ENCODE measurements around the gene SRR.

The SRR gene

GRCh38 chr17:2283302-2283701, 20.4 kb upstream of the SRR start:
- TF ChIP-seq FOXM1 (IDR thresholded peaks at IDR 0.05; ENCODE audit: borderline replicate concordance) (no peak), NFRKB (IDR thresholded peaks at IDR 0.05) (no peak), TARDBP (IDR thresholded peaks at IDR 0.05) (no peak), FOXA1 (IDR thresholded peaks at IDR 0.05) (no peak), ELF4 (IDR thresholded peaks at IDR 0.05) (no peak), SP1 (IDR thresholded peaks at IDR 0.05) (no peak), CTBP1 (IDR thresholded peaks at IDR 0.05; ENCODE audit: borderline replicate concordance) (no peak), HDGF (IDR thresholded peaks at IDR 0.05; ENCODE audit: borderline replicate concordance) (no peak), SUZ12 (IDR thresholded peaks at IDR 0.05) (no peak), FOXK2 (IDR thresholded peaks at IDR 0.05) (no peak)
- TF ChIP-seq, protein P1, sequence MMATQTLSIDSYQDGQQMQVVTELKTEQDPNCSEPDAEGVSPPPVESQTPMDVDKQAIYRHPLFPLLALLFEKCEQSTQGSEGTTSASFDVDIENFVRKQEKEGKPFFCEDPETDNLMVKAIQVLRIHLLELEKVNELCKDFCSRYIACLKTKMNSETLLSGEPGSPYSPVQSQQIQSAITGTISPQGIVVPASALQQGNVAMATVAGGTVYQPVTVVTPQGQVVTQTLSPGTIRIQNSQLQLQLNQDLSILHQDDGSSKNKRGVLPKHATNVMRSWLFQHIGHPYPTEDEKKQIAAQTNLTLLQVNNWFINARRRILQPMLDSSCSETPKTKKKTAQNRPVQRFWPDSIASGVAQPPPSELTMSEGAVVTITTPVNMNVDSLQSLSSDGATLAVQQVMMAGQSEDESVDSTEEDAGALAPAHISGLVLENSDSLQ (IDR thresholded peaks at IDR 0.05), result no peak
- no peak for DNase-seq (ENCODE audit: extremely low spot score)
- CTCF ChIA-PET, result no interaction called here
- POLR2A ChIA-PET, result interaction anchor here (1.7 kb wide), 1 partner anchor 20 kb away, joined by 8 read pairs; the partner anchor contains the start of genes SMG6 and SRR

GRCh38 chr17:2289878-2290478, 13.8 kb upstream of the SRR start:
- ChIA-PET POLR2A (no interaction called here), CTCF (no interaction called here)
- DNase-seq (ENCODE audit: extremely low spot score), result no peak
- TF ChIP-seq SP1 (IDR thresholded peaks at IDR 0.05) (no peak), ELF4 (IDR thresholded peaks at IDR 0.05) (no peak), FOXK2 (IDR thresholded peaks at IDR 0.05) (no peak), L3MBTL2 (conservative IDR thresholded peaks at IDR 0.05) (no peak), ARNT (IDR thresholded peaks at IDR 0.05) (no peak), CTBP1 (IDR thresholded peaks at IDR 0.05; ENCODE audit: borderline replicate concordance) (no peak), ZNF384 (IDR thresholded peaks at IDR 0.05) (no peak), SUZ12 (IDR thresholded peaks at IDR 0.05) (no peak), HDGF (IDR thresholded peaks at IDR 0.05; ENCODE audit: borderline replicate concordance) (no peak), FOXA1 (IDR thresholded peaks at IDR 0.05) (no peak), FOXM1 (IDR thresholded peaks at IDR 0.05; ENCODE audit: borderline replicate concordance) (no peak), BHLHE40 (IDR thresholded peaks at IDR 0.05; ENCODE audit: borderline replicate concordance) (no peak)

DNA sequence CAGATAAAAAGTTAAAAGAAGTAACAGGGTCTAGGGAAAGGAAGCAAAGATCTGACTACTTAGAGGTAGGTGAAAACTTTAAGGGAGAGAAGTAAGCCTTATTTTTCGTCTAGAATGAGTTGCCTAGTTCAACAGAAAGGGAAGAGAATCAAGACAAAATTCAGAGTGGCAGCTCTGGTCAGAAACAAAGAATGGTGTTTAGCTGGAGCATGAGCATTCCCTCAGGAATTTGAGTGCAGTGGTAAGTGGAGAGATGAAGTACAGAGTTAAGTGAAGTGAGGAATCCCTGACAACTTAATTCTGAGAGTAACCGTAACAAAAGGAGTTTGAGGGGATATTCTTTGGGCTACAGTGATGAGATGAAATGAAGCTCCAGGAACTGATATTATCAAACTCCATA, 11.7 kb upstream of the SRR start:
- CTCF ChIA-PET, result interaction anchor here (0.7 kb wide), 1 partner anchor 11 kb away, joined by 6 read pairs; no protein-coding TSS in a partner anchor
- POLR2A ChIA-PET, result interaction anchor here (0.7 to 1.2 kb wide), 3 partner anchors 9 to 11 kb away, joined by 3 to 4 read pairs (median 3); partner anchors contain the start of genes SMG6 and SRR
- no peak for DNase-seq (ENCODE audit: extremely low spot score)
- TF ChIP-seq NFRKB (IDR thresholded peaks at IDR 0.05) (no peak), CTBP1 (IDR thresholded peaks at IDR 0.05; ENCODE audit: borderline replicate concordance) (no peak), FOXA1 (IDR thresholded peaks at IDR 0.05) (no peak), SUZ12 (IDR thresholded peaks at IDR 0.05) (no peak), FOXM1 (IDR thresholded peaks at IDR 0.05; ENCODE audit: borderline replicate concordance) (no peak), LEF1 (IDR thresholded peaks at IDR 0.05; ENCODE audit: borderline replicate concordance) (no peak), L3MBTL2 (conservative IDR thresholded peaks at IDR 0.05) (no peak), HDGF (IDR thresholded peaks at IDR 0.05; ENCODE audit: borderline replicate concordance) (no peak), TARDBP (IDR thresholded peaks at IDR 0.05) (no peak), SP1 (IDR thresholded peaks at IDR 0.05) (no peak), BHLHE40 (IDR thresholded peaks at IDR 0.05; ENCODE audit: borderline replicate concordance) (no peak), FOXK2 (IDR thresholded peaks at IDR 0.05) (no peak), ZNF384 (IDR thresholded peaks at IDR 0.05) (no peak), ARNT (IDR thresholded peaks at IDR 0.05) (no peak), ELF4 (IDR thresholded peaks at IDR 0.05) (no peak)
- TF ChIP-seq, protein P1 (IDR thresholded peaks at IDR 0.05), result no peak

GRCh38 chr17:2295575-2295974, 8.2 kb upstream of the SRR start:
- ChIA-PET CTCF (no interaction called here), POLR2A (no interaction called here)
- no peak for DNase-seq (ENCODE audit: extremely low spot score)
- TF ChIP-seq NFRKB (IDR thresholded peaks at IDR 0.05), result no peak
- no peak for TF ChIP-seq BHLHE40 (IDR thresholded peaks at IDR 0.05; ENCODE audit: borderline replicate concordance)
- TF ChIP-seq CTBP1 (IDR thresholded peaks at IDR 0.05; ENCODE audit: borderline replicate concordance), result no peak
- no peak for TF ChIP-seq ARNT (IDR thresholded peaks at IDR 0.05)
- no peak for TF ChIP-seq ELF4 (IDR thresholded peaks at IDR 0.05)
- TF ChIP-seq, protein P1 (IDR thresholded peaks at IDR 0.05), result no peak
- no peak for TF ChIP-seq ZNF384 (IDR thresholded peaks at IDR 0.05)
- no peak for TF ChIP-seq HDGF (IDR thresholded peaks at IDR 0.05; ENCODE audit: borderline replicate concordance)
- TF ChIP-seq LEF1 (IDR thresholded peaks at IDR 0.05; ENCODE audit: borderline replicate concordance), result no peak
- TF ChIP-seq FOXM1 (IDR thresholded peaks at IDR 0.05; ENCODE audit: borderline replicate concordance), result no peak
- TF ChIP-seq FOXK2 (IDR thresholded peaks at IDR 0.05), result no peak
- TF ChIP-seq L3MBTL2 (conservative IDR thresholded peaks at IDR 0.05), result no peak
- no peak for TF ChIP-seq SUZ12 (IDR thresholded peaks at IDR 0.05)
- TF ChIP-seq TARDBP (IDR thresholded peaks at IDR 0.05), result no peak
- no peak for TF ChIP-seq FOXA1 (IDR thresholded peaks at IDR 0.05)
- no peak for TF ChIP-seq SP1 (IDR thresholded peaks at IDR 0.05)

- no peak for DNase-seq (ENCODE audit: extremely low spot score)
- TF ChIP-seq FOXM1 (IDR thresholded peaks at IDR 0.05; ENCODE audit: borderline replicate concordance) (no peak), ZNF384 (IDR thresholded peaks at IDR 0.05) (no peak), FOXK2 (IDR thresholded peaks at IDR 0.05) (no peak), NFRKB (IDR thresholded peaks at IDR 0.05) (no peak), CTBP1 (IDR thresholded peaks at IDR 0.05; ENCODE audit: borderline replicate concordance) (no peak), ARNT (IDR thresholded peaks at IDR 0.05) (no peak), BHLHE40 (IDR thresholded peaks at IDR 0.05; ENCODE audit: borderline replicate concordance) (no peak), FOXA1 (IDR thresholded peaks at IDR 0.05) (no peak), SP1 (IDR thresholded peaks at IDR 0.05) (no peak)
- TF ChIP-seq, protein P1 (IDR thresholded peaks at IDR 0.05), result no peak
- POLR2A ChIA-PET, result no interaction called here
- CTCF ChIA-PET, result no interaction called here
Measured at GRCh38 chr17:2297023-2297422, 6.7 kb upstream of the SRR start.
